ENCODE data around the gene SLC25A15. TPM values are rescaled to one million over a fixed set of nuclear protein-coding genes. Genes with fewer than 3 reads are reported as not detected.

SLC25A15 gene
- total and polyA plus RNA-seq, 3 donors from 2014 or later = 22.1 to 42.1 (median 35.7) TPM

MicroRNA genes within 50 kb of the gene (microRNA counts, 767-probe panel; counts per million panel counts)
- 0 to 152 counts per million in 2 donors for microRNA hsa-miR-621

Small RNAs within 50 kb of the gene (microRNA-seq; reads per million reads assigned to microRNA genes)
- 1.4 to 4.1 reads per million in 2 donors for gene MIR621 (ENCODE audit: borderline number of aligned reads in 2 of 2, borderline replicate concordance in 1 of 2)

Small RNAs within 50 kb of the gene (small RNA-seq; reads per million reads assigned to genes)
- 0 to 2.0 reads per million in 2 donors for gene MIR621

Other genes with a start within 250 kb of the SLC25A15 start
- 10 to 100 TPM; 52.2 to 58.7 TPM for gene FOXO1, start 123.0 kb upstream of the SLC25A15 start, total RNA-seq
- gene FOXO1, start 123.0 kb upstream of the SLC25A15 start, polyA plus RNA-seq (ENCODE audit: insufficient read depth, low read depth, low replicate concordance) = 19.5 TPM
- 10 to 100 TPM; 27.7 to 31.0 TPM for gene MRPS31, start 18.4 kb upstream of the SLC25A15 start, total RNA-seq
- 22.3 TPM for gene MRPS31, start 18.4 kb upstream of the SLC25A15 start, polyA plus RNA-seq (ENCODE audit: insufficient read depth, low read depth, low replicate concordance)
- 10 to 100 TPM; 54.8 to 67.5 TPM for gene ELF1, start 229.7 kb downstream of the SLC25A15 start, total RNA-seq
- 32.8 TPM for gene ELF1, start 229.7 kb downstream of the SLC25A15 start, polyA plus RNA-seq (ENCODE audit: insufficient read depth, low read depth, low replicate concordance)

Data from testis (tissue), 3 donors.